Hematopoietic multipotent progenitor cell treated with erythropoietin and hydrocortisone succinate and interleukin-3 and kit ligand, for 6 days (in vitro differentiated cells): ENCODE results near the gene NCAM1.

Experiments
- DNase-seq: peaks from one replicate; pipeline ENCODE4 v3.0.0-alpha.2; 2015

NCAM1 gene

DNA sequence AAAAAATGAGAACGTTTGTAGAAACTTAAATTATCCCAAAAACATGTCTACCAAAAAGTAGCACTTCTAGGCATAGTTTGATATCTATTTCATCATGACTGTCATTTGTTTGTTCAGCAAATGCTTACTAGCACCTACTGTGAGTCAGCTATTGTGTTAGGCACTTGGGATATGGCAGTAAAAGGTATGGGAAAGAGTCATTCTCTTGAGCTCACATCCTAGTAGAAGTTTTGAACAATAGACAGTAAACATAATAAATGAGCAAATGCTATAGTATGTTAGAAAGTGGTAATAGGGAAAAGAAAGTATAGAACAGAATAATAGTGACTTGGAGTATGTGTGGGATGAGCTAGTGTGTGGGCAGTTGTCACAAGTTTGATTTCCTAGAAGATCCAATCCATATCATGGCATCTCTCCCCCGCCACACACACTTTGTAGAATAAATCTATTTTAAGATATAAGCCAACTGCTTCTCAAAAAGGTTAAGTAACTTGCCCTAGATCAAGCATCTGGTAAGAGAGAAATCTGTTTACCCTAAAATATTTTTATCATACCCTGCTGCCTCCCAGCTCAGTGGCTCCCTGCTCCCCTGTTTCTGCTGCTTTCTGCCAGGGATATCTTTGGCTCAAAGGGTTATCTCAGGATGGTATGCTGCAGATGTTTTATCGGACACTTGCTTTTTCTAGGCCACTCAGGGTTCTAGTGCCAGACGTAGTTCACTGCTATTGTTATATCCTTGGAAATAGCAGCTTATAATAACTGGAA is 129.7 kb downstream of the NCAM1 start:
- no peak for DNase-seq

- DNase-seq: no peak
These were observed 130.2 kb downstream of the NCAM1 start for GRCh38 chr11:113091481-113091780.

- DNase-seq: no peak
These were observed 135.4 kb downstream of the NCAM1 start for GRCh38 chr11:113096648-113097047.

- DNase-seq: no peak
These were observed 142.9 kb downstream of the NCAM1 start for GRCh38 chr11:113103932-113104690.

GRCh38 chr11:113104691-113105251 is 143.6 kb downstream of the NCAM1 start:
- DNase-seq: no peak

DNA sequence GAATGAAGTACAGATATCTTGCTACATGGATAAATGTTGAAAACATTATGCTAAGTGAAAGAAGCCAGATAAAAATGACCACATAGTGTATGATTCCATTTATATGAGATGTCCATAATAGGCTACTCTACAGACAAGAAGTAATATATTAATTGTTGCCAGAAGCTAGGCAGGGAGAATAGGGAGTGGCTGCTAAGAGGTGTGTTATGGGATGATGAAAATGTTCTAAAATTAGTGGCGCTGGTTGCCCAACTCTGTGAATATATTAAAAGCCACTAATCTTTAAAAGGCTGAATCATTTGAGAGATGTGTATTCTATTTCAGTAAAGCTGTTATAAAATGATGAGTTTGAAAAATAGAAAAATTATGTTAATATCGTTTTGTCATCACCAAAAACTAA is 144.4 kb downstream of the NCAM1 start:
- DNase-seq: no peak

- no peak for DNase-seq
These were observed 145.3 kb downstream of the NCAM1 start for GRCh38 chr11:113106507-113106906.

GRCh38 chr11:113110046-113110445 is 148.8 kb downstream of the NCAM1 start:
- DNase-seq: no peak

DNA sequence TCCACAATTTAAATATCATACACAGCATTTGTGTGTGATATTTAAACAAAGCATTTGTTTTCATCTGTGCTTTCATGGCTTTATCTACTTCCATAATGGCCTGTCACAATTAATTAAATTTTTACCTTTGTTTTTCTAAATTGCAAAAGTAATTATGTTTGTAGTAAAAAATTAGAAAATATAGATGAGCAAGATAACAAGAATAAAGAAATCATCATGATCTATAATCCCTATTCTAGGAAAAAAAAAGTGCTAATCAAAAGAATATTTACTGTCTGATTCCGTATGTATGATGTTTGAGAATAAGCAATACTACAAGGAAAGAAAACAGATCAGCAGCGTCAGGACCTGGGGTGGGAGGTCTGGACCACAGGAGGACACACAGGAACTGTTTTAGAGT is 149.9 kb downstream of the NCAM1 start:
- no peak for DNase-seq

GRCh38 chr11:113112307-113112706 is 151.1 kb downstream of the NCAM1 start:
- no peak for DNase-seq

DNA sequence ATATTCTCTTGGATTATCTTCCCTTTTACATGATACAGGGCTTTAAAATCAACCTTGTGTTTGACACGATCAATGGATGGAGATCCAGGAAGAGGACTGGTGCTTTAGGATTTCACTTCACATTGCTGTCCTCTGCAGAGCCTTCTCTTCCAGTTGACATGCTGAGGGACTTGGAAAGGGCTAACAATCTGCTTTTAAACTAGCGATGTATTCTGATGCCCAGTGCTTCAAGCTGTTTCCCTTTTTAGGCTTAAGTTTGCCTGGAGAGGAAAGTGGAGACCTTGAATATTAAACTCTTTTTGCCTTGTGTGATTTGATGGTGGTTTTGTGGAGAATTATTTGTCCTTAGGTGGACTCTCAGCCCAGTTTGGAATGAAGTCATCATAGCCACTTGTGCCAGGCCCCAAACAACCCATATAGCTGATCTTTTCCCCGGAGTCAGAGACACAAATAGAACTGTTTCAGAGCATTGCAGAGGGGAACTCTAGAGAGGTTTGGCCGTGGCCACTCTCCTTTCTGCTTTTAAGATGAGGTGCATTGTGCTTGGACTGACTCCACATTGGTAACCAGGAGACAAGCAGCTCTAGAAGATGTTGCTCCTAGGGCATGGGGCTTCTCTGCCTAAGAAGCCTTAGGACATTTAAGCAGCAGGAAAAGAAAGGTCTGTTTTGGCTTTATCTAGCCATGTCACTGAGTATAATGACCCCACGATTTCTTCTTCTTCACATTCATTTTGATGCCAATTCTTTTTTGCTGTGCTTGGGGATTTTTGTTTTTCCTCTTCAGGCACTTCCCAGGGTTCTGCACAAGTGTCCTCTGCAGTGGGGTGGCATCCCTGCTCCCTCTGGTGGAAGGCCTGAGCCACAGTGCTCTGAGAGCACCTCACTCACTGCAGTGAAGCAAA is 152.8 kb downstream of the NCAM1 start:
- DNase-seq: peak; percentile 36

- no peak for DNase-seq
These were observed 153.4 kb downstream of the NCAM1 start for GRCh38 chr11:113114705-113115027.

DNA sequence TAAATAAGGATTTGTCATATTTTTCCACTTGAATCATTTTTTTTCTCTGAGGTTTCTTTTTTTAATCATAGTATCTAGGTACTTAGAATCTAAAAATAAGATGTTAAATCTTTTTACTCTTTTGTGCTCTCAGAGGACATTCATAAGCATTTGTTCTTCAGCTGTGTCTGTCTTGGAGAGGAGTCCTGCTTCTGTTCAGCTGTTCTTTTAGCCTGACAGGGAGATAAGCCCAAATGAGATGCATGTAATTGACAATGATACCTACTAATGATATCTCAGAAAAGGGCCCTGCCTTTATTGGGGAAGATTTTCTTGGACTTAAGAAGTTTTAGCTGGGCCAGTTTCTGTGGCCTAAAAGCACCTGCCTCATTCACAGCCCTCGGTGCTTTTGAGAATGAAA is 156.9 kb downstream of the NCAM1 start:
- DNase-seq: no peak

- DNase-seq: no peak
These were observed 157.9 kb downstream of the NCAM1 start for GRCh38 chr11:113119074-113119473.

GRCh38 chr11:113119966-113120736 is 158.9 kb downstream of the NCAM1 start:
- no peak for DNase-seq

- no peak for DNase-seq
These were observed 160.5 kb downstream of the NCAM1 start for GRCh38 chr11:113121746-113122145.

DNA sequence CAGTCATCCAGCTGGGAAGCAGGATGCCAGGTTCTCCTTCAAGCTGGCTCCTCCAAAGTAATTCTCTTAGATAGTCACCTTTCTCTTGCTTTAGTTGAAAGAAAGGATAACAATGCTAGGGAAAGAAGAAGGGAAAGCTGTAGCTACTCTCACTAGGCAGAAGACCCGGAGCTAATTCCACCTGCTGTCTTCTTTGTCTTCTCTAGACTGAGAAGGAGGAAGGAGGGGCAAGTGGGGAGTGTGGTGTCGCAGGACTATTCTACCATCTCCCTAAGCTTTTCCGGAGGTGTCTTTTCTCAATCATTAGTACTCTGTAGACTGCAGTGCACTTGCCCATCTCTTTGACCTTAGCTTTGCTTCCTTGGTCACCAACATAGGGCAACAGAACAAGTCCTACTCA is 162.8 kb downstream of the NCAM1 start:
- no peak for DNase-seq

DNA sequence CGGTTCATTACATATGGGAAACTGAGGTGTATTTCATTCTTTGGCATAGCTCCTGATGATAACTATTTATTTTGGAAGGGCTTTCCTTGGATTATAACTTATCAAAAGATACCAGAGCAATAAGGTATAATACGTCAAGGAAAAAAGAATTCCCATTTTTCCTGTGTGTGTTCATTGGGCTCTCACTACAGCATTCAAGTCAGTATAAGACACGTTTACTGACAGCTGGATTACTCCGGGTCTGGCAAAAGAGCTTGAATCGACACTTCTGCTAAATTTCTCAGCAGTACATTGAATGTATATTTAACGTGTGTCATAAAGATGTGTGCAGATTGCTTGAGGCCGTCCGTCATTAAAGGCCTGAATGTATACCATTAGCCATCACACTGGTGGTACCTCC is 163.4 kb downstream of the NCAM1 start:
- DNase-seq: no peak

- DNase-seq: no peak
These were observed 168.2 kb downstream of the NCAM1 start for GRCh38 chr11:113129261-113129992.

DNA sequence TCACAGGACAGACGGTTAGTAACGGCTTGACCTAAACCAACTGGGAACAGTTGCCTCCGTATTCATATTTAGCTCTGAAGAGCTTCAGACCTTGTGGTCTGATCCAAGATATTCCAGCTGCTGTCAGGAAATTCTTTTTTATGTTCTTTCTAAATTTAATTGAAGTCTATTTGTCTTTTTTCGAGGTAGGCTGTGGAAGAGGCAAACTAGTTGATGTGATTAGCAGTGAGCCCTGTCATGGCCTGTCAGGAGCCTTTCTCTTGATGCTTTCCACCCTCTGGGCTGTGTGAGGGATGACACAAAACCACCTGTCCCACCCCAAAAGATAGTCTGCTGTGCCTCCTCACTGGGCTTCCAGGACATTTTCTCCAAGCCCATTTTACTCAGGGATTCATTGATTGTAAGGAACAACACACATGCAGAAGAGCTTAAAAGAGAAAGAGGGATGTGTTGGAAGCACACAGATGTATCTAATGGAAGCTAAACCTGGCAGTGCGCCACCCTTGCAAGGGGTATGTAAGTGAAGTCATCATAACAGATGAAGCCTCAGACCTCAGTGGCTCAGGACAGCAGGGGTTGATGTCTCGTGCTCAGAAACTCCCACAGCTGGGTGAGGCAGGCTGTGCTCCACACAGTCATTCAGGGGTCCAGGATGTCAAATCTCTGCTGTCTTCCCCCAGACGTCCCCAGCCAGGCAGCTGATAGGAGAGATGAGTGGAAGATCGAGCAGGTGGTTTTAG is 170.0 kb downstream of the NCAM1 start:
- no peak for DNase-seq

GRCh38 chr11:113133071-113133470 is 171.9 kb downstream of the NCAM1 start:
- DNase-seq: no peak
